ENCODE results near the gene FGFR3.

FGFR3 gene

GRCh38 chr4:1813915-1814314 is 20.8 kb downstream of the FGFR3 start:
- no peaks in the 10 kb centered on the region for H4K20me1 ChIP-seq (ENCODE audit: insufficient read depth, low read length)
- no peaks in the 10 kb centered on the region for H3K27me3 ChIP-seq (replicated peaks; ENCODE audit: insufficient read depth, low read length)
- no peaks in the 10 kb centered on the region for H3F3A ChIP-seq (ENCODE audit: insufficient read depth, low read length)
- TF ChIP-seq CTCF (IDR thresholded peaks at IDR 0.05; ENCODE audit: low read length) (no peak), EZH2phosphoT487 (IDR thresholded peaks at IDR 0.05; ENCODE audit: low read length) (no peak), EZH2 (optimal IDR thresholded peaks at IDR 0.05; ENCODE audit: low read depth, low read length) (no peak)
- no peak overlapping the region for H3K9ac ChIP-seq (ENCODE audit: low read length)
- no peak overlapping the region for H3K4me2 ChIP-seq (ENCODE audit: low read depth, low read length)
- no peaks in the 10 kb centered on the region for H3K79me2 ChIP-seq (ENCODE audit: low read length)
- H3K27ac ChIP-seq (ENCODE audit: low read length) = no peak overlapping the region
- no peaks in the 10 kb centered on the region for H3K4me1 ChIP-seq (ENCODE audit: low read length)
- H3K36me3 ChIP-seq (replicated peaks; ENCODE audit: insufficient read depth, low read length) = 0 out of 2 replicates have a peak, but pooled peaks cover 3% of the 10 kb centered on the region
- no peak overlapping the region for H2AFZ ChIP-seq (ENCODE audit: low read length)
- H3K9me3 ChIP-seq (replicated peaks; ENCODE audit: insufficient read depth, low read length) = no peaks in the 10 kb centered on the region
- no peak for DNase-seq
- no peak overlapping the region for H3K4me3 ChIP-seq (ENCODE audit: low read length)
- no peaks in the 10 kb centered on the region for H3K9me2 ChIP-seq (replicated peaks; ENCODE audit: insufficient read depth, low read length)

- Histone ChIP-seq H3K4me1 (ENCODE audit: low read length) (no peaks in the 10 kb centered on the region), H3K36me3 (replicated peaks; ENCODE audit: insufficient read depth, low read length) (0 out of 2 replicates have a peak, but pooled peaks cover 3% of the 10 kb centered on the region)
These were observed 21.4 kb downstream of the FGFR3 start for GRCh38 chr4:1814453-1814852.

GRCh38 chr4:1815096-1815996 is 22.3 kb downstream of the FGFR3 start:
- Histone ChIP-seq H3K4me3 (ENCODE audit: low read length) (no peak overlapping the region), H3K4me2 (ENCODE audit: low read depth, low read length) (no peak overlapping the region), H3K9me3 (replicated peaks; ENCODE audit: insufficient read depth, low read length) (no peaks in the 10 kb centered on the region), H2AFZ (ENCODE audit: low read length) (no peak overlapping the region), H4K20me1 (ENCODE audit: insufficient read depth, low read length) (no peaks in the 10 kb centered on the region), H3K27me3 (replicated peaks; ENCODE audit: insufficient read depth, low read length) (no peaks in the 10 kb centered on the region), H3F3A (ENCODE audit: insufficient read depth, low read length) (no peaks in the 10 kb centered on the region), H3K79me2 (ENCODE audit: low read length) (no peaks in the 10 kb centered on the region), H3K4me1 (ENCODE audit: low read length) (no peaks in the 10 kb centered on the region), H3K9me2 (replicated peaks; ENCODE audit: insufficient read depth, low read length) (no peaks in the 10 kb centered on the region), H3K27ac (ENCODE audit: low read length) (no peak overlapping the region), H3K9ac (ENCODE audit: low read length) (no peak overlapping the region), H3K36me3 (replicated peaks; ENCODE audit: insufficient read depth, low read length) (0 out of 2 replicates have a peak, but pooled peaks cover 3% of the 10 kb centered on the region)
- TF ChIP-seq EZH2phosphoT487 (IDR thresholded peaks at IDR 0.05; ENCODE audit: low read length) (no peak), CTCF (IDR thresholded peaks at IDR 0.05; ENCODE audit: low read length) (no peak), EZH2 (optimal IDR thresholded peaks at IDR 0.05; ENCODE audit: low read depth, low read length) (no peak)
- DNase-seq = no peak

More at GRCh38 chr4:1814453-1814852, 21.4 kb downstream of the FGFR3 start:
- no peak overlapping the region for H3K27ac ChIP-seq (ENCODE audit: low read length)
- H2AFZ ChIP-seq (ENCODE audit: low read length) = no peak overlapping the region
- H3K27me3 ChIP-seq (replicated peaks; ENCODE audit: insufficient read depth, low read length) = no peaks in the 10 kb centered on the region
- H3K9ac ChIP-seq (ENCODE audit: low read length) = no peak overlapping the region
- H3K4me3 ChIP-seq (ENCODE audit: low read length) = no peak overlapping the region
- H4K20me1 ChIP-seq (ENCODE audit: insufficient read depth, low read length) = no peaks in the 10 kb centered on the region
- DNase-seq = no peak
- H3K9me3 ChIP-seq (replicated peaks; ENCODE audit: insufficient read depth, low read length) = no peaks in the 10 kb centered on the region
- H3K4me2 ChIP-seq (ENCODE audit: low read depth, low read length) = no peak overlapping the region
- no peak for TF ChIP-seq EZH2phosphoT487 (IDR thresholded peaks at IDR 0.05; ENCODE audit: low read length)
- no peak for TF ChIP-seq CTCF (IDR thresholded peaks at IDR 0.05; ENCODE audit: low read length)
- TF ChIP-seq EZH2 (optimal IDR thresholded peaks at IDR 0.05; ENCODE audit: low read depth, low read length) = no peak
- no peaks in the 10 kb centered on the region for H3F3A ChIP-seq (ENCODE audit: insufficient read depth, low read length)
- H3K9me2 ChIP-seq (replicated peaks; ENCODE audit: insufficient read depth, low read length) = no peaks in the 10 kb centered on the region
- no peaks in the 10 kb centered on the region for H3K79me2 ChIP-seq (ENCODE audit: low read length)
